GM12878 (cell line): ENCODE measurements around the gene MYO1E. TPM values are rescaled to one million over a fixed set of nuclear protein-coding genes. Genes with fewer than 3 reads are reported as not detected.

Source experiments
- ATF7 ChIP-seq: fragments of 450-650 bp; IDR thresholded peaks from 2 replicates; pipeline ENCODE4 v1.6.1; 2016; ENCODE audit warnings: low read depth, mild to moderate bottlenecking
- BCL11A ChIP-seq: IDR thresholded peaks from 2 replicates; pipeline ENCODE4 v1.6.1; 2011; ENCODE audit warnings: low read depth, low read length
- CEBPB ChIP-seq, 2 experiments: fragments of 150-350 bp in 1 of 2; IDR thresholded peaks; 2 replicates each; pipeline ENCODE4 v1.6.1; 2012 to 2014; ENCODE audit warnings: low read depth in 2 of 2, low read length in 2 of 2, borderline replicate concordance in 1 of 2, inconsistent platforms in 1 of 2
- DPF2 ChIP-seq: fragments of 450-650 bp; IDR thresholded peaks from 2 replicates; pipeline ENCODE4 v1.6.1; 2017; ENCODE audit warnings: mild to moderate bottlenecking
- IKZF2 ChIP-seq, 2 experiments: fragments of 450-650 bp; IDR thresholded peaks; 2 replicates each; pipeline ENCODE4 v1.6.1; 2017; ENCODE audit warnings: mild to moderate bottlenecking in 2 of 2, moderate library complexity in 2 of 2
- JUNB ChIP-seq: IDR thresholded peaks from 2 replicates; pipeline ENCODE4 v1.6.1; 2016; ENCODE audit warnings: antibody characterized with exemption, mild to moderate bottlenecking
- MTA3 ChIP-seq: IDR thresholded peaks from 2 replicates; pipeline ENCODE4 v1.6.1; 2012; ENCODE audit warnings: low read length, inconsistent platforms, borderline replicate concordance
- NBN ChIP-seq: fragments of 450-650 bp; IDR thresholded peaks from 2 replicates; pipeline ENCODE4 v1.6.1; 2016
- POU2F2 ChIP-seq: IDR thresholded peaks from 3 replicates; pipeline ENCODE4 v1.6.1; 2011; ENCODE audit warnings: low read depth, mild to moderate bottlenecking, low read length, borderline replicate concordance
- STAT3 ChIP-seq: IDR thresholded peaks from 2 replicates; pipeline ENCODE4 v1.6.1; 2011; ENCODE audit warnings: low read depth, low read length, improper control_type of control experiment
- ZNF24 ChIP-seq: fragments of 450-650 bp; IDR thresholded peaks from 2 replicates; pipeline ENCODE4 v1.6.1; 2017; ENCODE audit warnings: antibody characterized with exemption, mild to moderate bottlenecking
- ZNF622 ChIP-seq: fragments of 450-650 bp; IDR thresholded peaks from 2 replicates; pipeline ENCODE4 v1.6.1; 2017; ENCODE audit warnings: mild to moderate bottlenecking, inconsistent platforms
- polyA plus RNA-seq, 11 experiments: library from polyadenylated mRNA; depleted of rRNA in 4 of 11; unstranded in 6 of 11; stranded (reverse) in 5 of 11; fragments of >200 nt; fragmentation: Nextera tagmentation in 4 of 11; fragmentation: Illumina TruSeq in 1 of 11; extraction: Ambion mirVana in 4 of 11; extraction: Trizol in 1 of 11; gene quantifications; 1 replicate in 1 of 11; 2 replicates in 10 of 11; pipeline versions ENCODE4 v1.2.1 to v1.2.3, GENCODE V29; 2011 to 2016; ENCODE audit warnings: inconsistent platforms in 2 of 11, missing spikeins in 2 of 11, low read depth in 1 of 11
- total RNA-seq, 4 experiments: library from RNA; depleted of rRNA in 3 of 4; stranded (reverse); fragments of >200 nt in 3 of 4; fragmentation: Illumina TruSeq in 1 of 4; extraction: Trizol in 1 of 4; gene quantifications; 2 replicates each; pipeline versions ENCODE4 v1.2.1 to v1.2.3, GENCODE V29; 2013 to 2021
- TF ChIP-seq, protein P1 (sequence below): fragments of 450-650 bp; IDR thresholded peaks from 2 replicates; pipeline ENCODE4 v1.6.1; 2017; ENCODE audit warnings: mild to moderate bottlenecking, moderate library complexity
- TF ChIP-seq, protein P2 (sequence below): IDR thresholded peaks from 2 replicates; pipeline ENCODE4 v1.6.1; 2012; ENCODE audit warnings: low read length, inconsistent platforms
- TF ChIP-seq, protein P3 (sequence below), 3 experiments: IDR thresholded peaks in 2 of 3; conservative IDR thresholded peaks in 1 of 3; 2 replicates each; pipeline ENCODE4 v1.5.1; 2011; ENCODE audit warnings: low read depth in 3 of 3, low read length in 3 of 3, mild to moderate bottlenecking in 3 of 3, control low read depth in 2 of 3, moderate library complexity in 2 of 3, inconsistent platforms in 1 of 3, mixed read lengths in 1 of 3; ENCODE audit not compliant: control insufficient read depth in 2 of 3, insufficient read depth in 1 of 3; ENCODE audit errors: extremely low read depth in 1 of 3
- TF ChIP-seq, protein P4 (sequence below): fragments of 450-650 bp; IDR thresholded peaks from 2 replicates; pipeline ENCODE4 v1.6.1; 2016; ENCODE audit warnings: mild to moderate bottlenecking, moderate library complexity, borderline replicate concordance
- TF ChIP-seq, protein P5 (sequence below): fragments of 450-650 bp; IDR thresholded peaks from 2 replicates; pipeline ENCODE4 v1.6.1; 2017; ENCODE audit warnings: antibody characterized with exemption, mild to moderate bottlenecking, moderate library complexity

Gene MYO1E
- total and polyA plus RNA-seq, 10 of the 15 experiments (the other 5 are each of a cell fraction or from before 2014, with no cell fraction given), result 10.3 to 266 (median 64.9) TPM

DNA sequence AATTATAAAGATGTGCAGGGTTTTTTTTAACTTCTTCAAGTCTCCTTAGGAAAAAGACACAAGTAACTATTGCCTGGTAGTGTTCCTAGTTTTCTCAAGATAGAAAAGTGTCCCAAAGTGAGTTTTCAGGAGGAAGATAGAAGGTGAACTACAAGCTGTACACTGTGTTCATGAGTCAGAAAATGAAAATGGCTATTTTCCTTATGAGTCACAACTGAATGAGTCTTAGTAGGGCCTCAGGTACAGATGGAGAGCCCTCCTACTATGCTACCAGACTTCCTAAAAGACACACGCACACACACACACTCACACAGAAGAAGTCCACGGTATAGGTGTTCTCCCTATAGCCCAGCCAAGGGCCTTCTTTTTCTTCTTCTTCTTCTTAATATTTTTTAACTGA is 3.1 kb downstream of the MYO1E start (continued):
- TF ChIP-seq, protein P1, sequence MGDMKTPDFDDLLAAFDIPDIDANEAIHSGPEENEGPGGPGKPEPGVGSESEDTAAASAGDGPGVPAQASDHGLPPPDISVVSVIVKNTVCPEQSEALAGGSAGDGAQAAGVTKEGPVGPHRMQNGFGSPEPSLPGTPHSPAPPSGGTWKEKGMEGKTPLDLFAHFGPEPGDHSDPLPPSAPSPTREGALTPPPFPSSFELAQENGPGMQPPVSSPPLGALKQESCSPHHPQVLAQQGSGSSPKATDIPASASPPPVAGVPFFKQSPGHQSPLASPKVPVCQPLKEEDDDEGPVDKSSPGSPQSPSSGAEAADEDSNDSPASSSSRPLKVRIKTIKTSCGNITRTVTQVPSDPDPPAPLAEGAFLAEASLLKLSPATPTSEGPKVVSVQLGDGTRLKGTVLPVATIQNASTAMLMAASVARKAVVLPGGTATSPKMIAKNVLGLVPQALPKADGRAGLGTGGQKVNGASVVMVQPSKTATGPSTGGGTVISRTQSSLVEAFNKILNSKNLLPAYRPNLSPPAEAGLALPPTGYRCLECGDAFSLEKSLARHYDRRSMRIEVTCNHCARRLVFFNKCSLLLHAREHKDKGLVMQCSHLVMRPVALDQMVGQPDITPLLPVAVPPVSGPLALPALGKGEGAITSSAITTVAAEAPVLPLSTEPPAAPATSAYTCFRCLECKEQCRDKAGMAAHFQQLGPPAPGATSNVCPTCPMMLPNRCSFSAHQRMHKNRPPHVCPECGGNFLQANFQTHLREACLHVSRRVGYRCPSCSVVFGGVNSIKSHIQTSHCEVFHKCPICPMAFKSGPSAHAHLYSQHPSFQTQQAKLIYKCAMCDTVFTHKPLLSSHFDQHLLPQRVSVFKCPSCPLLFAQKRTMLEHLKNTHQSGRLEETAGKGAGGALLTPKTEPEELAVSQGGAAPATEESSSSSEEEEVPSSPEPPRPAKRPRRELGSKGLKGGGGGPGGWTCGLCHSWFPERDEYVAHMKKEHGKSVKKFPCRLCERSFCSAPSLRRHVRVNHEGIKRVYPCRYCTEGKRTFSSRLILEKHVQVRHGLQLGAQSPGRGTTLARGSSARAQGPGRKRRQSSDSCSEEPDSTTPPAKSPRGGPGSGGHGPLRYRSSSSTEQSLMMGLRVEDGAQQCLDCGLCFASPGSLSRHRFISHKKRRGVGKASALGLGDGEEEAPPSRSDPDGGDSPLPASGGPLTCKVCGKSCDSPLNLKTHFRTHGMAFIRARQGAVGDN, result no peak
- peak in 1 of 2 experiments; percentile 49; a peak in 2 of 4 replicates for TF ChIP-seq IKZF2 (IDR thresholded peaks at IDR 0.05)
- peak; percentile 26; the same call in 1 of the 2 replicates for TF ChIP-seq ATF7
- TF ChIP-seq, protein P2, sequence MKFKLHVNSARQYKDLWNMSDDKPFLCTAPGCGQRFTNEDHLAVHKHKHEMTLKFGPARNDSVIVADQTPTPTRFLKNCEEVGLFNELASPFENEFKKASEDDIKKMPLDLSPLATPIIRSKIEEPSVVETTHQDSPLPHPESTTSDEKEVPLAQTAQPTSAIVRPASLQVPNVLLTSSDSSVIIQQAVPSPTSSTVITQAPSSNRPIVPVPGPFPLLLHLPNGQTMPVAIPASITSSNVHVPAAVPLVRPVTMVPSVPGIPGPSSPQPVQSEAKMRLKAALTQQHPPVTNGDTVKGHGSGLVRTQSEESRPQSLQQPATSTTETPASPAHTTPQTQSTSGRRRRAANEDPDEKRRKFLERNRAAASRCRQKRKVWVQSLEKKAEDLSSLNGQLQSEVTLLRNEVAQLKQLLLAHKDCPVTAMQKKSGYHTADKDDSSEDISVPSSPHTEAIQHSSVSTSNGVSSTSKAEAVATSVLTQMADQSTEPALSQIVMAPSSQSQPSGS, result peak; percentile 49; the same call in 1 of the 2 replicates
- 0 out of 2 replicates have a peak, but pooled peaks have one; percentile 47 for TF ChIP-seq MTA3
- TF ChIP-seq, protein P3, sequence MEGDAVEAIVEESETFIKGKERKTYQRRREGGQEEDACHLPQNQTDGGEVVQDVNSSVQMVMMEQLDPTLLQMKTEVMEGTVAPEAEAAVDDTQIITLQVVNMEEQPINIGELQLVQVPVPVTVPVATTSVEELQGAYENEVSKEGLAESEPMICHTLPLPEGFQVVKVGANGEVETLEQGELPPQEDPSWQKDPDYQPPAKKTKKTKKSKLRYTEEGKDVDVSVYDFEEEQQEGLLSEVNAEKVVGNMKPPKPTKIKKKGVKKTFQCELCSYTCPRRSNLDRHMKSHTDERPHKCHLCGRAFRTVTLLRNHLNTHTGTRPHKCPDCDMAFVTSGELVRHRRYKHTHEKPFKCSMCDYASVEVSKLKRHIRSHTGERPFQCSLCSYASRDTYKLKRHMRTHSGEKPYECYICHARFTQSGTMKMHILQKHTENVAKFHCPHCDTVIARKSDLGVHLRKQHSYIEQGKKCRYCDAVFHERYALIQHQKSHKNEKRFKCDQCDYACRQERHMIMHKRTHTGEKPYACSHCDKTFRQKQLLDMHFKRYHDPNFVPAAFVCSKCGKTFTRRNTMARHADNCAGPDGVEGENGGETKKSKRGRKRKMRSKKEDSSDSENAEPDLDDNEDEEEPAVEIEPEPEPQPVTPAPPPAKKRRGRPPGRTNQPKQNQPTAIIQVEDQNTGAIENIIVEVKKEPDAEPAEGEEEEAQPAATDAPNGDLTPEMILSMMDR (IDR thresholded peaks at IDR 0.05 in 2 of 3, conservative IDR thresholded peaks at IDR 0.05 in 1 of 3; ENCODE audit: control insufficient read depth in 2 of 3, extremely low read depth in 1 of 3, insufficient read depth in 1 of 3, low read depth in 3 of 3, low read length in 3 of 3), result no peak
- TF ChIP-seq, protein P4, sequence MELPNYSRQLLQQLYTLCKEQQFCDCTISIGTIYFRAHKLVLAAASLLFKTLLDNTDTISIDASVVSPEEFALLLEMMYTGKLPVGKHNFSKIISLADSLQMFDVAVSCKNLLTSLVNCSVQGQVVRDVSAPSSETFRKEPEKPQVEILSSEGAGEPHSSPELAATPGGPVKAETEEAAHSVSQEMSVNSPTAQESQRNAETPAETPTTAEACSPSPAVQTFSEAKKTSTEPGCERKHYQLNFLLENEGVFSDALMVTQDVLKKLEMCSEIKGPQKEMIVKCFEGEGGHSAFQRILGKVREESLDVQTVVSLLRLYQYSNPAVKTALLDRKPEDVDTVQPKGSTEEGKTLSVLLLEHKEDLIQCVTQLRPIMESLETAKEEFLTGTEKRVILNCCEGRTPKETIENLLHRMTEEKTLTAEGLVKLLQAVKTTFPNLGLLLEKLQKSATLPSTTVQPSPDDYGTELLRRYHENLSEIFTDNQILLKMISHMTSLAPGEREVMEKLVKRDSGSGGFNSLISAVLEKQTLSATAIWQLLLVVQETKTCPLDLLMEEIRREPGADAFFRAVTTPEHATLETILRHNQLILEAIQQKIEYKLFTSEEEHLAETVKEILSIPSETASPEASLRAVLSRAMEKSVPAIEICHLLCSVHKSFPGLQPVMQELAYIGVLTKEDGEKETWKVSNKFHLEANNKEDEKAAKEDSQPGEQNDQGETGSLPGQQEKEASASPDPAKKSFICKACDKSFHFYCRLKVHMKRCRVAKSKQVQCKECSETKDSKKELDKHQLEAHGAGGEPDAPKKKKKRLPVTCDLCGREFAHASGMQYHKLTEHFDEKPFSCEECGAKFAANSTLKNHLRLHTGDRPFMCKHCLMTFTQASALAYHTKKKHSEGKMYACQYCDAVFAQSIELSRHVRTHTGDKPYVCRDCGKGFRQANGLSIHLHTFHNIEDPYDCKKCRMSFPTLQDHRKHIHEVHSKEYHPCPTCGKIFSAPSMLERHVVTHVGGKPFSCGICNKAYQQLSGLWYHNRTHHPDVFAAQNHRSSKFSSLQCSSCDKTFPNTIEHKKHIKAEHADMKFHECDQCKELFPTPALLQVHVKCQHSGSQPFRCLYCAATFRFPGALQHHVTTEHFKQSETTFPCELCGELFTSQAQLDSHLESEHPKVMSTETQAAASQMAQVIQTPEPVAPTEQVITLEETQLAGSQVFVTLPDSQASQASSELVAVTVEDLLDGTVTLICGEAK, result no peak
- TF ChIP-seq BCL11A, result peak; percentile 19; the same call in 1 of the 2 replicates
- no peak for TF ChIP-seq NBN
- TF ChIP-seq STAT3, result peak; percentile 33; the same call in 1 of the 2 replicates
- TF ChIP-seq ZNF622, result no peak
- TF ChIP-seq POU2F2, result no peak
- TF ChIP-seq CEBPB (IDR thresholded peaks at IDR 0.05; ENCODE audit: borderline replicate concordance in 1 of 2, low read depth in 2 of 2, low read length in 2 of 2), result no peak
- TF ChIP-seq DPF2, result peak; percentile 94
- TF ChIP-seq, protein P5, sequence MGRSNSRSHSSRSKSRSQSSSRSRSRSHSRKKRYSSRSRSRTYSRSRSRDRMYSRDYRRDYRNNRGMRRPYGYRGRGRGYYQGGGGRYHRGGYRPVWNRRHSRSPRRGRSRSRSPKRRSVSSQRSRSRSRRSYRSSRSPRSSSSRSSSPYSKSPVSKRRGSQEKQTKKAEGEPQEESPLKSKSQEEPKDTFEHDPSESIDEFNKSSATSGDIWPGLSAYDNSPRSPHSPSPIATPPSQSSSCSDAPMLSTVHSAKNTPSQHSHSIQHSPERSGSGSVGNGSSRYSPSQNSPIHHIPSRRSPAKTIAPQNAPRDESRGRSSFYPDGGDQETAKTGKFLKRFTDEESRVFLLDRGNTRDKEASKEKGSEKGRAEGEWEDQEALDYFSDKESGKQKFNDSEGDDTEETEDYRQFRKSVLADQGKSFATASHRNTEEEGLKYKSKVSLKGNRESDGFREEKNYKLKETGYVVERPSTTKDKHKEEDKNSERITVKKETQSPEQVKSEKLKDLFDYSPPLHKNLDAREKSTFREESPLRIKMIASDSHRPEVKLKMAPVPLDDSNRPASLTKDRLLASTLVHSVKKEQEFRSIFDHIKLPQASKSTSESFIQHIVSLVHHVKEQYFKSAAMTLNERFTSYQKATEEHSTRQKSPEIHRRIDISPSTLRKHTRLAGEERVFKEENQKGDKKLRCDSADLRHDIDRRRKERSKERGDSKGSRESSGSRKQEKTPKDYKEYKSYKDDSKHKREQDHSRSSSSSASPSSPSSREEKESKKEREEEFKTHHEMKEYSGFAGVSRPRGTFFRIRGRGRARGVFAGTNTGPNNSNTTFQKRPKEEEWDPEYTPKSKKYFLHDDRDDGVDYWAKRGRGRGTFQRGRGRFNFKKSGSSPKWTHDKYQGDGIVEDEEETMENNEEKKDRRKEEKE, result no peak
- TF ChIP-seq JUNB, result peak; percentile 98
- no peak for TF ChIP-seq ZNF24
